Stomach (tissue), 4 donors: ENCODE results near the gene CBARP.

ENCODE experiments used
- CTCF ChIP-seq, 7 experiments: fragments of 450-650 bp in 4 of 7; fragments of 200-600 bp in 3 of 7; sonication (generic) in 3 of 7; IDR thresholded peaks; one replicate each; pipeline ENCODE4 v1.5.1; 2016 to 2019; ENCODE audit warnings: antibody characterized with exemption in 7 of 7, control low read depth in 2 of 7, mild to moderate bottlenecking in 1 of 7
- POLR2A ChIP-seq, 4 donors: fragments of 450-650 bp; IDR thresholded peaks; one replicate each; pipeline ENCODE4 v1.6.1; 2016; ENCODE audit warnings: antibody characterized with exemption in 4 of 4, control low read depth in 2 of 4, mild to moderate bottlenecking in 1 of 4, moderate library complexity in 1 of 4
- POLR2AphosphoS5 ChIP-seq, 3 donors: sonication (generic); formaldehyde crosslinking; IDR thresholded peaks; one replicate each; pipeline ENCODE4 v1.6.1; 2016; ENCODE audit warnings: antibody characterized with exemption in 3 of 3

GRCh38 chr19:1216756-1217155 lies 21.0 kb downstream of the CBARP start:
- TF ChIP-seq POLR2AphosphoS5 (IDR thresholded peaks at IDR 0.05) (no peak), CTCF (IDR thresholded peaks at IDR 0.05) (no peak), POLR2A (IDR thresholded peaks at IDR 0.05) (no peak)
